ENCODE results near the gene ZSCAN20. TPM values are rescaled to one million over a fixed set of nuclear protein-coding genes. Genes with fewer than 3 reads are reported as not detected.
A peak's percentile ranks its signal among the peaks of the same experiment; 100 is the strongest.

The ZSCAN20 gene
- total and polyA plus RNA-seq, 9 of the 15 experiments (the other 6 are each of a cell fraction or from before 2014, with no cell fraction given): 0.36 to 3.3 (median 2.0) TPM

DNA sequence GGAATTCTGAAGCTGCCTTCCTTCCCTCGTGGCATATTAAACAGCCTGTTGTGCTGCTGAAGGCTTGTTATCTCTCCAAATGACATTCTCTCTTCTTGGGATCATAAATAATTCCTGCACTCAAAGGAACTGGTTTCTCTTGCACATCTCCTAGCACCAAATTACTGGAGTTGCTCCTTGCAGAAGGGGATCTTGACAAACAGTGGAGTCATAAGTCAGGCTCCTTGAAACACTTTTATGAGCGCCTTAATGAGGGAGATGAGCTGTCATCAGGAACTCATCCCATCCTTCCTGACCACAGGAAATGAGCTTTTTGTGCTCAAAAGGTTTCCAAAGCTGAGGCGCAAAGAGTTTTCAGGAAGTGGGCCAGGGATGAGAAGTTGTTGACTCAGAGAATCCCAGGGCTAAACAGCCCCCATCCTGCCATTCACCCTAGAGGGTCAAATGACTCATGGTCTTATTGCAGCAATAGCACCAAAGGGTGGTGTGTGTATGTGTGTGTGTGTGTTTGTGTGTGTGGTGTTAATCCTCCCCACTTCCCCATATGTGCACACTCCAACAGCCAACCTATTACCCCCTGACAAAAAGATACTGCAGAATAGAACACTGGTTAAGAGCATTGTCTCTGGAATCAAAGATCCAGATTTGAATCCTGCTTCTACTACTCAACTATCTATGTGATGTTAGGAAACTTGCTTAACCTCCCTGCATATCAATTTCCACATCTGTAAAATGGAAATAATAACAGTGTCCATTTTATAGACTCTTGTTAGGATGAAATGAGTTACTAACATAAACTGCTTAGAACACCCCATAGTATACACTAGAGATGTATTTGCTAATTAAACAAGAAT, 38.7 kb upstream of the ZSCAN20 start (continued):
- TF ChIP-seq GABPA (tag; conservative IDR thresholded peaks at IDR 0.05; ENCODE audit: low read depth) (peak; percentile 62), MAFF (IDR thresholded peaks at IDR 0.05; ENCODE audit: low read length) (no peak), ZNF175 (CRISPR knock-in tag; IDR thresholded peaks at IDR 0.05; ENCODE audit: low read depth) (0 out of 2 replicates have a peak, but pooled peaks have one; percentile 36), ATF3 (IDR thresholded peaks at IDR 0.05) (peak; percentile 87), ATF3 (CRISPR knock-in tag; conservative IDR thresholded peaks at IDR 0.05) (no peak), ZNF586 (CRISPR knock-in tag; conservative IDR thresholded peaks at IDR 0.05) (no peak), FOSL1 (tag; conservative IDR thresholded peaks at IDR 0.05) (peak; percentile 99), JUN (IDR thresholded peaks at IDR 0.05; ENCODE audit: borderline replicate concordance, low read depth, low read length) (peak; percentile 94), JUN (CRISPR knock-in tag; IDR thresholded peaks at IDR 0.05; ENCODE audit: borderline replicate concordance) (no peak), MAFK (IDR thresholded peaks at IDR 0.05; ENCODE audit: low read length) (peak; percentile 37; the same call in 1 of the 2 replicates), ZNF584 (CRISPR knock-in tag; IDR thresholded peaks at IDR 0.05; ENCODE audit: low read depth) (0 out of 2 replicates have a peak, but pooled peaks have one; percentile 26), SIN3B (IDR thresholded peaks at IDR 0.05; ENCODE audit: low read depth) (no peak), JUND (IDR thresholded peaks at IDR 0.05; ENCODE audit: borderline replicate concordance, low read depth, low read length) (peak; percentile 90), JUND (tag; IDR thresholded peaks at IDR 0.05; ENCODE audit: borderline replicate concordance, low read depth, low read length) (peak; percentile 93)

All from K562 (cell line).